Measurements from ENCODE around the gene EPS15.

Gene EPS15

GRCh38 chr1:51313961-51314777 lies 204.9 kb downstream of the EPS15 start:
- TF ChIP-seq CTCF (IDR thresholded peaks at IDR 0.05; ENCODE audit: extremely low read depth, missing control alignments), result no peak
- DNase-seq (ENCODE audit: low spot score), result no peak

GRCh38 chr1:51313268-51313852 lies 205.7 kb downstream of the EPS15 start:
- no peak for TF ChIP-seq CTCF (IDR thresholded peaks at IDR 0.05; ENCODE audit: extremely low read depth, missing control alignments)
- no peak for DNase-seq (ENCODE audit: low spot score)

- no peak for DNase-seq (ENCODE audit: low spot score)
- no peak for TF ChIP-seq CTCF (IDR thresholded peaks at IDR 0.05; ENCODE audit: extremely low read depth, missing control alignments)
Measured at GRCh38 chr1:51312718-51313117, 206.3 kb downstream of the EPS15 start.

- DNase-seq (ENCODE audit: low spot score), result no peak
- no peak for TF ChIP-seq CTCF (IDR thresholded peaks at IDR 0.05; ENCODE audit: extremely low read depth, missing control alignments)
Measured at GRCh38 chr1:51311826-51312225, 207.2 kb downstream of the EPS15 start.

- TF ChIP-seq CTCF (IDR thresholded peaks at IDR 0.05; ENCODE audit: extremely low read depth, missing control alignments), result no peak
- no peak for DNase-seq (ENCODE audit: low spot score)
Measured at GRCh38 chr1:51310871-51311613, 208.0 kb downstream of the EPS15 start.

- no peak for DNase-seq (ENCODE audit: low spot score)
- TF ChIP-seq CTCF (IDR thresholded peaks at IDR 0.05; ENCODE audit: extremely low read depth, missing control alignments), result no peak
Measured at GRCh38 chr1:51309291-51309690, 209.8 kb downstream of the EPS15 start.

- TF ChIP-seq CTCF (IDR thresholded peaks at IDR 0.05; ENCODE audit: extremely low read depth, missing control alignments), result no peak
- no peak for DNase-seq (ENCODE audit: low spot score)
Measured at GRCh38 chr1:51308636-51309035, 210.4 kb downstream of the EPS15 start.

All from GM20000 (cell line).